Breast epithelium (tissue), 4 donors: ENCODE results near the gene IGFBP7. TPM values are rescaled to one million over a fixed set of nuclear protein-coding genes. Genes with fewer than 3 reads are reported as not detected.
A peak's percentile ranks its signal among the peaks of the same experiment; 100 is the strongest.
"Not testable (repeated sequence)": the region's sequence is repeated elsewhere in the genome, so short reads cannot be mapped to it uniquely, and the experiment has no call there.

ENCODE experiments used
- DNase-seq, 2 donors: peaks; one replicate each; pipeline ENCODE4 v3.0.0-alpha.2; 2019; ENCODE audit warnings: low spot score in 2 of 2
- H3K27ac ChIP-seq, 2 donors: fragments of 200-600 bp; sonication (generic) in 1 of 2; one replicate each; pipeline ENCODE4 v1.5.1; 2016 to 2019; ENCODE audit warnings: mild to moderate bottlenecking in 1 of 2
- H3K27me3 ChIP-seq, 2 donors: fragments of 200-600 bp; sonication (generic) in 1 of 2; one replicate each; pipeline versions ENCODE4 v1.5.1 to v1.6.0; 2017 to 2019; ENCODE audit warnings: control low read depth in 1 of 2, mild to moderate bottlenecking in 1 of 2
- H3K36me3 ChIP-seq: fragments of 200-600 bp; one replicate; pipeline ENCODE4 v1.5.1; 2019
- H3K4me1 ChIP-seq, 2 donors: fragments of 200-600 bp; sonication (generic); one replicate each; pipeline ENCODE4 v1.5.1; 2016 to 2019; ENCODE audit warnings: control low read depth in 1 of 2
- H3K4me3 ChIP-seq, 3 donors: fragments of 200-600 bp; sonication (generic); 1 replicate in 2 of 3; 2 replicates in 1 of 3; pipeline ENCODE4 v1.5.1; 2016 to 2019; ENCODE audit warnings: mild to moderate bottlenecking in 3 of 3, moderate library complexity in 2 of 3
- H3K9me3 ChIP-seq, 2 donors: fragments of 200-600 bp; sonication (generic) in 1 of 2; one replicate each; pipeline ENCODE4 v1.5.1; 2016 to 2019; ENCODE audit warnings: control low read depth in 1 of 2
- CTCF ChIP-seq, 3 donors: fragments of 450-650 bp; IDR thresholded peaks; one replicate each; pipeline ENCODE4 v1.5.1; 2016 to 2017; ENCODE audit warnings: antibody characterized with exemption in 3 of 3, mild to moderate bottlenecking in 3 of 3, moderate library complexity in 3 of 3
- POLR2A ChIP-seq: fragments of 450-650 bp; IDR thresholded peaks from one replicate; pipeline ENCODE4 v1.6.1; 2016; ENCODE audit warnings: antibody characterized with exemption, mild to moderate bottlenecking, moderate library complexity
- POLR2AphosphoS5 ChIP-seq, 3 donors: sonication (generic); formaldehyde crosslinking; IDR thresholded peaks; one replicate each; pipeline ENCODE4 v1.6.1; 2017; ENCODE audit warnings: antibody characterized with exemption in 3 of 3
- intact Hi-C: fragments of 100-400 bp; cut with DNase I; formaldehyde crosslinking; loops from one replicate; pipeline ENCODE4 v1.15.1; 2023; ENCODE audit warnings: low total_unique reads
- total RNA-seq, 3 donors: library from RNA; depleted of rRNA; stranded (reverse); fragments of >200 nt; gene quantifications; one replicate each; pipeline ENCODE4 v1.1.0, GENCODE V29; 2016

IGFBP7 gene
- total RNA-seq, 3 donors from 2014 or later, result 205 to 769 (median 622) TPM

- intact Hi-C loops, result no loop called here
- Histone ChIP-seq H3K4me1 (no peaks in the 10 kb centered on the region), H3K27me3 (no peaks in the 10 kb centered on the region), H3K9me3 (no peaks in the 10 kb centered on the region), H3K4me3 (no peak overlapping the region), H3K36me3 (no peaks in the 10 kb centered on the region), H3K27ac (peak overlapping the region in 1 of 2 donors; percentile 61)
- no peak for TF ChIP-seq POLR2AphosphoS5 (IDR thresholded peaks at IDR 0.05)
- TF ChIP-seq POLR2A, result no peak
- no peak for TF ChIP-seq CTCF (IDR thresholded peaks at IDR 0.05)
- DNase-seq, result no peak
Observed at GRCh38 chr4:57048590-57049304, 61.4 kb downstream of the IGFBP7 start.

GRCh38 chr4:57047046-57047445 is 63.1 kb downstream of the IGFBP7 start:
- H3K9me3 ChIP-seq, H3K27ac ChIP-seq, H3K27me3 ChIP-seq, DNase-seq, H3K4me1 ChIP-seq, H3K36me3 ChIP-seq, H3K4me3 ChIP-seq, intact Hi-C loops: not testable (repeated sequence)

GRCh38 chr4:57044996-57045395 is 65.2 kb downstream of the IGFBP7 start:
- intact Hi-C loops, result no loop called here
- TF ChIP-seq POLR2AphosphoS5 (IDR thresholded peaks at IDR 0.05) (no peak), CTCF (IDR thresholded peaks at IDR 0.05) (no peak), POLR2A (no peak)

DNA sequence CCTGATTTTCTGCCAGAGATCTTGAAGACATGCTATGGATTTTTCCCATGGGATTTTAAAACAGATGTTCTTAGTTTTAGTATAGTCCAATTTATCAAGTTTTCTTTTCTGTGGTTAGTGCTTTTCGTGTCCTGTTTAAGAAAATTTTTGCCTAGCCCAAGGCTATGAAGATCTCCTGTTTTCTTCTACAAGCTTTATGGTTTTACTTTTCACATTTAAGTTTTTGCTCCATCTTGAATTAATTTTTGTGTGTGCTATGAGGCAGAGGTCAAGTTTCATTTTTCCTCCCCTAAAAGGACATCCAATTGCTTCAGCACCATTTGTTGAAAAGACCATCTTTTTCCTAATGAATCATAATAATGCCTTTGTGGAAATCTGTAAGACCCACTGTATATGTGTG is 65.9 kb downstream of the IGFBP7 start:
- DNase-seq, result no peak
- no peaks in the 10 kb centered on the region for H3K36me3 ChIP-seq
- no peaks in the 10 kb centered on the region for H3K9me3 ChIP-seq
- peaks cover 0 to 5% of the 10 kb centered on the region in 2 donors for H3K4me1 ChIP-seq
- peak overlapping the region in 1 of 3 donors; percentile 32 for H3K4me3 ChIP-seq
- no peaks in the 10 kb centered on the region for H3K27me3 ChIP-seq
- intact Hi-C loops, result no loop called here
- H3K27ac ChIP-seq, result peak overlapping the region; percentile 6 to 75
- TF ChIP-seq POLR2AphosphoS5 (IDR thresholded peaks at IDR 0.05) (no peak), POLR2A (no peak), CTCF (IDR thresholded peaks at IDR 0.05) (no peak)

More at GRCh38 chr4:57044996-57045395, 65.2 kb downstream of the IGFBP7 start:
- no peak for DNase-seq
- Histone ChIP-seq H3K4me1 (peaks cover 0 to 5% of the 10 kb centered on the region in 2 donors), H3K4me3 (no peak overlapping the region), H3K36me3 (no peaks in the 10 kb centered on the region), H3K27me3 (no peaks in the 10 kb centered on the region), H3K9me3 (no peaks in the 10 kb centered on the region), H3K27ac (peak overlapping the region; percentile 40 to 75)

DNA sequence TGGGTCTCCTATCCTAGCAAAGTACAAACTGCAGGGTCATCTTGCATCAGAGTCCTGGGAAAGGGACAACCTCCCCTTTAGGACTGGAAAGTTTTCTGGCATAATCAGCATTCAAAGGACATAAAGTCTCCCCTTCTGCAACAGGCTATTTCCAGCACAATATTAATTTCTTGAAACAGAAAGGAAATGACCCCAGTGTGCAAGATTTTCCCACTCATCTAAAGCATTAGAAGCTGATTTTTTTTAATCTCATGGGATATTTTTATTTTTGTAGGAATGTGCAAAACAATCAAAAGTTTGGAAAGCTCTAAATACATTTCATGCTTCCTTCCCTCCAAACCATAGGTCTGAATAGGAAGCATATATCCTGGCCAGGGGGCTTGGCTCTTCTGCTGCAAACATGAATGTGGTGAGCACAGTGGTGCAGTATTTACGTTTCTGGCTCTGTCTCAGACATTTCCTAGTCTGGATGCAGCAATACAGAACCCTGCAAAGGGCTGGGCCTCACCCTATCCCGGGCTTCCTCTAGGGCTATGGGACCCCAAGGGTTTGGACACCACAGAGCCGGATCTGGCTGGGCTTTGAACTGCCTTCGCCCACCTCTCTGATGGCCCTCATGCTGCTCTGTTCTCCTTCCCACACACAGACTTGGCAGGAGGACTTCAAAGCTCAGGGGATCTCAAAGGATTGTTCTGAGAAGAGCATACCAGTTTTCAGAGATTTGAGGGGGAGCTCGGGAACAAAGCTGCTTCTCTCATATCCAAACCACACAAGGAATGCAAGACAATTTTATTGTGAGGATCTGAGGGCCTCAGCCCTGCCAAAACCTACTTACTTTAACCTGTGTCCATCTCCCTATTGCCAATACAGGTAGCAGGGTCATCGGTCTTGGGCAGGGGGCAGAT is 66.6 kb downstream of the IGFBP7 start:
- no peaks in the 10 kb centered on the region for H3K36me3 ChIP-seq
- H3K4me3 ChIP-seq, result peak overlapping the region in 1 of 3 donors; percentile 32
- DNase-seq, result peak in 1 of 2 donors; percentile 18
- TF ChIP-seq POLR2AphosphoS5 (IDR thresholded peaks at IDR 0.05) (peak in 1 of 3 donors; percentile 11), POLR2A (no peak), CTCF (IDR thresholded peaks at IDR 0.05) (no peak)
- intact Hi-C loops, result no loop called here
- peak overlapping the region; percentile 70 to 75 for H3K27ac ChIP-seq
- no peaks in the 10 kb centered on the region for H3K9me3 ChIP-seq
- H3K27me3 ChIP-seq, result no peaks in the 10 kb centered on the region
- peaks cover 0 to 5% of the 10 kb centered on the region in 2 donors for H3K4me1 ChIP-seq
